GM21576 (cell line): ENCODE data around the gene FBXL17.

ENCODE experiments used
- ATAC-seq: cut with Tn5 transposase; IDR thresholded peaks from one replicate; pipeline ENCODE4 v1.9.1; 2021; ENCODE audit warnings: mild to moderate bottlenecking, moderate library complexity; ENCODE audit not compliant: unreplicated experiment

The FBXL17 gene

DNA sequence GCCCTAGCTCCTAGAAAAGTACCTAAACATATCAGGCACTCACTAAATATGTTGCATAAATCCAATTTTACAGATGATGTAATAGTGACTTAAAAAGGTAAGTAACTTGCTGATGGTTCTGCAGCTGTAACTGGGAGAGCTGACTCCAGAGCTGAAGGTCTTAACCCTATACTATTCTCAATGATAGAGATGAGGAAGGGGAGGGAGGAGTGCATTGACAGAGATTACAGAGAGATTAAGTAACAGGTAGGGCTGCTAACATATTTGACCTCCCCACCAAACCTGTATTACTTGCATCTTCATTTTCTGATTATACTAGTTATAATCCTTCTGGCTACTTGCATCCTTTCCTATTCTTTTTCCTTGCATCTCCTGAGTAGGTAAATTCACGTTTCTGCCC is 455.8 kb downstream of the FBXL17 start:
- ATAC-seq: no peak

DNA sequence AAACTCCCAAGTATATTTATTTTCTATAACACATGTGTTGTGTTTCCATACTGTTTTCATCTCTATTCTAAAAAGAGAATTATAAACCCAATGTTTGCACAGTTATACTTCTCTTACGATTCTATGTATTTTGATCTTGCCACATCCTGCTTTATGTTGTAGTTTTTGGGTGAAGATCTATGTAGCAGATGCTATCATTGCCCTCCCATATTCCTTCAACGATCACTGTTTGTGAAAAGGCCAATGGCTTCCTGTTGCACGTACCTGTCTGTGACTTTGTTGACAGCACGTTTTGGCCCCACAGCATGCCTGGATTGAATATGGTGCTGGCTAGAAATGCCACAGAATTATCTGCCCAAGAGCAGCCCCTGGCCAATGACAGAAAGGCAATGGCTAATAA is 456.7 kb downstream of the FBXL17 start:
- ATAC-seq: no peak

DNA sequence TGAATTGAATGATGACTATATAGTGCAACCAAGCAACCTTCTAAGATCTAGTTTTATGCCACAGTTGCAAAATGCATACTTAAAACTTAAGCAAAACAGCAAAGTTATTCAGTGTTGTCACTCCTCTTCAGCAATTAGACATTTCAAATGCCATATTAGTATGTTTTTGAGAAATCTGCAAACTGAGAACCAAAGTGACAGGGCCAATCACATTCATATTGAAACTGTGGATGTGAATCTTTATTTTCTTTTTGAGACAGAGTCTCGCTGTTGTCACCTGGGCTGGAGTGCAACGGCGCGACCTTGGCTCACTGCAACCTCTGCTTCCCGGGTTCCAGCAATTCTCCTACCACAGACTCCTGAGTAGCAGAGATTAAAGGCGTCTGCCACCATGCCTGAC is 461.9 kb downstream of the FBXL17 start:
- ATAC-seq: peak; percentile 65

DNA sequence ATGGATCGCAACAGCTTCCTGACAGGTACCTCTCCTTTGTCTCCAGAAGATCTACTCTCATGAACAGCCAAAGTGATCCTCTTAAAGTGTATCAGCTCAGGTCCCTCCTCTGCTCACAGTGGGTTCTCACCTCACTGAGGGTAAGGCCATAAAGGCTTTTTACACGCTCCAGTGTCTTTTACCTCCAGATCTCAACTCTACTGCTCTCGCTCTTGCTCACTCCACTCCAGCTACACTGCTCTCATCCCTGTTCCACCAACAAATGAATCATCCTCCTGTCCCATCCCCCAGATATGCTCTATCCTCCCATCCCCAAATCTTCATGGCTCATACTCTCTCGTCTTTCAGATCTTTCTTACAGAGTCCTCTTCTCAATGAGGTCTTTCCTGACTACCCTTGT is 462.5 kb downstream of the FBXL17 start:
- no peak for ATAC-seq

- no peak for ATAC-seq
Measured at GRCh38 chr5:107917983-107918382, 463.9 kb downstream of the FBXL17 start.

- no peak for ATAC-seq
Measured at GRCh38 chr5:107916731-107917725, 464.9 kb downstream of the FBXL17 start.

GRCh38 chr5:107915176-107915812 is 466.6 kb downstream of the FBXL17 start:
- no peak for ATAC-seq

GRCh38 chr5:107913494-107913893 is 468.4 kb downstream of the FBXL17 start:
- no peak for ATAC-seq

DNA sequence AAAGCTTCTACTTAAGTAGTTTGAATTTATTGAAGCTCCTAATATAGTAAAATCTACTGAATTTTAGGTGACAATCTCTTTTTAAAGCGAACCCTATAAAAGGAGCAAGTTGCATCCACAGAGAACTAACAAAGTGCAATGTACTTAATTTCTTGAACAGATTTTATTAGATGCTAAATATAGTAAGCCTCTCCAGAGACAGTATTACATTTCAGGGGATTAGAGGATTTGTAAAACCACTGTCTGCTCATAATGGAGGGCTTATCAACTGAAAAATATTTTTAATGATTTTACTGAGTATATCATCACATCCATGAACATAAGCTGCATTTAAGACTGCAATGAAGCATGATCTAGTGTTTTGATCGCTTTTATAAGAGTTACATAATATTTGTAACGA is 481.2 kb downstream of the FBXL17 start:
- no peak for ATAC-seq

DNA sequence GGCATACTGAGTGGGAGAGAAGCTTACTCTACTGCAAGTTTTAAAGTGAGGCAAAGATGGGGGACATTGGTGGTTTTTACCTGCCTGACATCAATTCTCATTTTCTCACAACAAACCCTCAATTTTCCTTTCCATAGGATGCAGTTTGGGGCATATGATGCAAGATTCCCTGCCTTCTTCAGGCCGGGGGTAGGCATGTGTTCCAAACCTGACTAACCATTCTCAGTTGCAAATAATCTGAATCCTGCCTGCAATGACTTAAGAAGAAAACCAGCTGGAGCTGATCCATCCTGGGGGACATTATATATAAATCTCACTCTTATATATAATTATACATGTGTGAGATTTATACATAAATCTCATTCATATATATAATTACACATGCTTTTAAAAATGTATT is 487.5 kb downstream of the FBXL17 start:
- ATAC-seq: no peak

- no peak for ATAC-seq
Measured at GRCh38 chr5:107893642-107894041, 488.3 kb downstream of the FBXL17 start.

DNA sequence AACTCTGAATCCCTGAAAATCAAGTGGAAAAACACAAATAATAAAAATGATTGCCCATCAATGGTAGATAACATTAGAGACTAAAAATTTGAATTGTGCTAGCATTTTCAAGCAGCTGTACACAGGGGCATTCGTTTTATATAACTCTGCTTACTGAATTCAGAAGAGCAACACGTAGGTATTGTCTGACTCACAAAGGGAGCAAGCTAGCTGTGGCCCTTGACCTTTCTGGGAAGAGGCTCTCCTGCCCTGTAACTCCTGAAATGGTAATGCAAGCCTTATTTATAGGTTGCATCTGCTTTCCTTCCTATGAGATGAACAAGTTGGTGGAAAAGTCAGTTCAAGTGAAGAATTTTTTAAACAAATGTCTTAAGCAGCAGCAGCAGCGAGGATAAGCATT is 492.5 kb downstream of the FBXL17 start:
- ATAC-seq: no peak

GRCh38 chr5:107888541-107888940 is 493.4 kb downstream of the FBXL17 start:
- ATAC-seq: no peak

- no peak for ATAC-seq
Measured at GRCh38 chr5:107887166-107887943, 494.5 kb downstream of the FBXL17 start.

- no peak for ATAC-seq
Measured at GRCh38 chr5:107885601-107886000, 496.3 kb downstream of the FBXL17 start.

DNA sequence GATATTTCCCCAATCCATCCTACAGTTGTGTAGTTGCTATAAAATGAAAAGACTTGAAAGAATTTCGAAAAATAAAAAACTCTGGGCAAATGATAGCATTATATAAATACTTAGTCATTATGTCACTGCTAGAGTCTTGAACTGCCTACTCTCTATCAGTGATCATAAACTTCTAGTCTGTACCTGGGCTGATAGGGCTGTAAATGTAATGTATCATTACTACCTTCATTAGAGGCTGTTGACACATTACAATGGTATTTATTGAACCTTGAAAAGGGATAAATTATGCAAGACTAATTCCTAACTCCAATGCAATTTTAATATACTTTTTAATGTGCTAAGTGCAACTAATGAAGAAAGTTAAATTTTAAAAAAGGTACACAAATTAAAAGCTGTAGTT is 497.0 kb downstream of the FBXL17 start:
- ATAC-seq: no peak

GRCh38 chr5:107878661-107879060 is 503.2 kb downstream of the FBXL17 start:
- ATAC-seq: no peak

- ATAC-seq: no peak
Measured at GRCh38 chr5:107876906-107877305, 505.0 kb downstream of the FBXL17 start.

- ATAC-seq: no peak
Measured at GRCh38 chr5:107876261-107876660, 505.6 kb downstream of the FBXL17 start.

DNA sequence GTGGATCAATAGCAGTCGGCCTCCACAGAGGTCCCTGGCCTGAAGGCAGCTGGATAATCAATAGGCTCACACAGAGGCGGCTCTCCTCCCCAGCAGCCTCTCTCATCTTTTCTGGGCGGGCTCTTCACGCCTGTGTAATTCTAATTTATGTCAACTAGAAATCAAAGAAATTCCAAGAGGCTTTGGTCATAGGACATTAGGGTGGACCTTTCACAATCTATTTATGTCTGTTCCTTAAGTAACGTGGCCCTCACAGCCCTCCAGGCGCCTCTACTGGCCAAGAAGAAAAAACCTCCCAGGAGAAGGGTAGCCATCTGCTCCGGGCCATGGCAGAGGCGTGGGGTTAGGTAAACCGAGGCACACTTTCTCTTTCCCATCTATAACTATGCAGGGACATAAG is 506.1 kb downstream of the FBXL17 start:
- ATAC-seq: no peak

GRCh38 chr5:107874795-107875194 is 507.1 kb downstream of the FBXL17 start:
- no peak for ATAC-seq
